ENCODE results near the gene CNTNAP2.
"Not testable (repeated sequence)": the region's sequence is repeated elsewhere in the genome, so short reads cannot be mapped to it uniquely, and the experiment has no call there.

CNTNAP2 gene

DNA sequence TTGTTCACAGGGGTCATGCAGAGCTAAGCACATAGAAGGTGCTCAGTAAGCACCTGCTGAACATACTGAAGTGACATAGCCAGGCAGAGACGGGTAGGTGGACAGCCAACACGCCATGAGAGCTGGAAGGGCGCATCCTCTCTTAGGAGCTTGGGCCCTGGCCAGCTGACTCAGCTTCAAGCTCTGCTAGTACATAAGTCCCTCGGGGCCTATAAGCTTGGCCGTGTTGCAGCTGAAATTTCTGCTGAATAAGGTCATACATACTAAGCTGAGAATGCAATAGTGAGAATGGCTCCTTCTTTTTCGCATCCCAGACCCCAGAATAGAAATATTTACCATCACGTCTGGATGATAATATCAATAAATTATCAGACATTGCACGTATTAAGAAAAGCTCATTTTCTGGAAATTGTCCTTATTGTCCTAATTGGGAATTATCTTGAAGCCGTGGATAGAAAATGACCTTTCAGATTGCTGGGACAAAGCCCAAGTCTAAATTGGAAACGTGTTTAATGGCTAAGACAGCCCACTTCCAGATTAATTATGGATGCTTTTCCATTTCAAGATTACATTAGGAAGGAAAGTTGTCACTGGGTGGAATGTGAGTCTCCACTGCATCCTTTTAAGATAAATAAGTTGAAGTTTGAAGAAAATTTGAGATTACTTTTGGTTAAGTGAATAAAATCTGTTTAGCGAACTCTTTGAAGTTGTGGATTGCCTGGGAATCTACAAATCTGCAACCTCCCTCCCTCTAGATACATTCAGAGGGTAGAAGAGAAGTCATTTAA lies 2186.9 kb downstream of the CNTNAP2 start:
- peak; percentile 63 for DNase-seq

GRCh38 chr7:148304083-148304335 lies 2187.4 kb downstream of the CNTNAP2 start:
- no peak for DNase-seq

DNA sequence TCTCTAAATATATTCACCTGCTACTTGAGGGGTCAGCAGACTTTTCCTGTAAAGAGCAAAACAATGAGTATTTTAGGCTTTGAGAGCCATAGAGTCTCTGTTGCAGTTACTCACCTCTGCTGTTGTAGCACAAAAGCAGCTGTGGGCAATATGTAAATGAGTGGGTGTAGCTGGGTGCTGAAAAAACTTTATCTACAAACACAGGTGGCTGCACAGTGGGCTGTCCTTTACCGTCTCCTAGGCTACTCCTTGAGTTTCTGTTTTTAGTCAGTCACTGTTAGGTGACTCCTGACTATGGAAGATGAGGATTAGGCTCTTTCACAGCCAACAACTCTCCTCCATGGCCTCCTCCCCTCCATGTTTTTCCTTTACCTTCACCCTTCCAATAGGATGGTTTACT lies 2187.9 kb downstream of the CNTNAP2 start:
- no peak for DNase-seq

DNA sequence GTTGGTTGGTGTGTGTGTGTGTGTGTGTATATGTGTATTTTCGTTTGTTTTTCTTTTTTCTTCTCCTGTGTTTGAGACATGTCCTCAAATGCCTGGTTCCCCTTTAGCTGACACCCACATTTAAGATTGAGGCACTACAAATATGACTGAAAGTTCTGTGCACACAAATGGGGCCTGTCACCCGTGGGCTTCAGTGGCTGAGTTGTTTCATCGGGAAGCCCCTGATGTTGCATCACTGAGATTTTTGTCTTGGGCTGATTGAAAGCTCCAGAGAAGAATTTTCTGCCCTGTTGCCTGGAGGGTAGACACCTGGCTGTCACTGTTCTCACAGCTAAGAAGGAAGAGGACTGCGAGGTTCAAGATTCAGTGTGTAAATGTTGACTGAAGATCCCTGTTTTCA lies 2190.2 kb downstream of the CNTNAP2 start:
- no peak for DNase-seq

DNA sequence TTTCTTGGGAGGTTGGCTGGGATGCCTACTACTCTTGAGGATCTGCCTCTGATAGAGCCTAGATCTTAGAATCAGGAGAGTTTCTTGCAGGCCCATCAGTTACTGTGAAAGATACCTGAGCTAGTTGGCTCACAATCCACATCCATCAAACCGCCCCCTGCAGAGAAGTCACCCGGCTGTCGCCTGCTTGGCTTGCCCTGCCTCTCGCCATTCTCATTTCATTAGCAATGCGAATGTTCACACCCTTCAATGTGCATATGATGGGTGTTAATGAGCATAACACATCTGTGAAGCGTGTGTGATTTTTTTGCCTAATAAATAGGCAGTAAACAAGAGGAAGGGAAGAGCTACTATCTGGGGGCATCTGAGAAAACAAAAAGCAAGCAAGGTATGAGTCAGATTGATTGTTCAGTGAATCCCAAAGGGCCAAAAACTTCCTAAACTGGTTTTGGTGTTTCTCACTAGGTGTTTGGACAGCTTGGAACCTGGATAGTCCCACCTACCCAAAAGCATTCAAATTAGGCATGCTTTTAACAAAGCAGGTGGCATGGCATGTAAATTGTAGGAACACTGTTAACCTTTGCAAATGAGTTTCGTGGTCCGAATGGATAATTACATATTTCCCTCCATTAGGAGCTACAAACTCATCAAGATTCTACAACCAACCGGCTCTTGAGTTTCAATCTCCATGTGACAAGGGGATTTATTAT lies 2201.7 kb downstream of the CNTNAP2 start:
- DNase-seq, result no peak

DNA sequence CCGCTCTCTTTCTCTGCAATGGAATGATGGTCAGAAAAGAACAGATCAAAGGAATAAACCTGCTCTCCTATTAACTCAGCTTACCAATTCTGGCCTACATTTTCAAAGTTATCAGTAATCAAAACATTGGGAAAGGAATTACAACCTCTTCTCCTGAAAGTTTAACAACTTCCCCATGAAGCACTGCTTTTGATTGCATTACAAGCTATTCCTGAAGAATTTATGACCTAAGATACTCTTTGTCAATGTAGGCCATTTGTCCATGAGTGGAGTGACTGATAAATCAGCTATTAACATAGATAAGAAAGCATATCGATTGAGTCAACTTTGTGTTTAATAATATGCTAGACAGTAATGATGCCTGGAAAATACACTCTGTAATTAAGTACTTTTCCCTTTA lies 2202.2 kb downstream of the CNTNAP2 start:
- DNase-seq, result no peak

GRCh38 chr7:148319316-148319808 lies 2202.8 kb downstream of the CNTNAP2 start:
- DNase-seq, result no peak

DNA sequence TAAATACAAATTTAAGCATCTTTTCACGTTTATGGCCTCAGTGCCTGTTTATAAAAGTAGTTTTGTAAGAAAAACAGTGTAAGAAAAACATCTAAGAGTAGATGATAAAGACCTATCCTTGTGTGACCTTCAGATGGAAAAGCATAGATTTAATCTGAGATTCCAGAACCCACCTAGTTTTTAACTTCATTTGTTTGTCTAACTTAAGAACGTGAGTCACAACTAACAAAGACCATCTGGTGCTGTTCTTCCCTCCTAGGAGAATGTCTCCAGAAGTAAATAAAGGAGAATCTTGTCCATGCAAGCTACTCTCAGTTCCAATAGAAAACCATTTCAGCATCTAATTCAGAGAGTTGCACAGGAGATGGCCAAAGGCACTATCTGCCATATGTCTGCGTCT lies 2208.6 kb downstream of the CNTNAP2 start:
- no peak for DNase-seq

GRCh38 chr7:148327379-148327778 lies 2210.8 kb downstream of the CNTNAP2 start:
- no peak for DNase-seq

- no peak for DNase-seq
Observed at GRCh38 chr7:148328906-148329305, 2212.3 kb downstream of the CNTNAP2 start.

DNA sequence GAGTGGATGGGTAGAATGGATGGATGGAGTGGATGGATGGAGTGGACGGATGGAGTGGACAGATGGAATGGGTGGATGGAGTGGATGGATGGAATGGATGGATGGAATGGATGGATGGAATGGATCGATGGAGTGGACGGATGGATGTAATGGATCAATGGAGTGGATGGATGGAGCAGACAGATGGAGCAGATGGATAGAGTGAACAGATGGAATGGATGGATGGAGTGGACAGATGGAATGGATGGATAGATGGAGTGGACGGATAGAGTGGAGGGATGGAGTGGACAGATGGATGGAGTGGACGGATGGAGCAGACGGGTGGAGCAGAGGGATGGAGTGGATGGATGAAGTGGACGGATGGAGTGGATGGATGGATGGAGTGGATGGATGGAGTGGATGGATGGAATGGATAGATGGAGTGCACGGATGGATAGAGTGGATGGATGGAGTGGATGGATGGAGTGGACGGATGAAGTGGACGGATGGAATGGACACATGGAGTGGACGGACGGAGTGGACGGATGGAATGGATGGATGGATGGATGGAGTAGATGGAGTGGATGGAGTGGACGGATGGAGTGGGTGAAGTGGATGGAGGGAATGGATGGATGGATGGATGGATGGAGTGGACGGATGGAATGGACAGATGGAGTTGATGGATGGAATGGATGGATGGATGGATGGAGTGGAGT lies 2213.7 kb downstream of the CNTNAP2 start:
- no peak for DNase-seq

DNA sequence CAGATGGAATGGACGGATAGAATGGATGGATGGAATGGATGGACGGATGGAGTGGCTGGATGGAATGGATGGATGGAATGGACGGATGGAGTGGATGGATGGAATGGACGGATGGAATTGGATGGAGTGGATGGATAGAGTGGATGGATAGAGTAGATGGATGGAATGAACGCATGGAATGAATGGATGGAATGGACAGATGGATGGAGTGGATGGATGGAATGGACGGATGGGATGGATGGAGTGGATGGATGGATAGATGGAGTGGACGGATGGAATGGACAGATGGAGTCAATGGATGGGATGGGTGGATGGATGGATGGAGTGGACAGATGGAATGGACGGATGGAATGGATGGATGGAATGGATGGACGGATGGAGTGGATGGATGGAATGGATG lies 2214.2 kb downstream of the CNTNAP2 start:
- DNase-seq, result no peak

- DNase-seq, result not testable (repeated sequence)
Observed at GRCh38 chr7:148331456-148331855, 2214.9 kb downstream of the CNTNAP2 start.

GRCh38 chr7:148332191-148333186 lies 2215.9 kb downstream of the CNTNAP2 start:
- no peak for DNase-seq

GRCh38 chr7:148334441-148334956 lies 2217.9 kb downstream of the CNTNAP2 start:
- no peak for DNase-seq

DNA sequence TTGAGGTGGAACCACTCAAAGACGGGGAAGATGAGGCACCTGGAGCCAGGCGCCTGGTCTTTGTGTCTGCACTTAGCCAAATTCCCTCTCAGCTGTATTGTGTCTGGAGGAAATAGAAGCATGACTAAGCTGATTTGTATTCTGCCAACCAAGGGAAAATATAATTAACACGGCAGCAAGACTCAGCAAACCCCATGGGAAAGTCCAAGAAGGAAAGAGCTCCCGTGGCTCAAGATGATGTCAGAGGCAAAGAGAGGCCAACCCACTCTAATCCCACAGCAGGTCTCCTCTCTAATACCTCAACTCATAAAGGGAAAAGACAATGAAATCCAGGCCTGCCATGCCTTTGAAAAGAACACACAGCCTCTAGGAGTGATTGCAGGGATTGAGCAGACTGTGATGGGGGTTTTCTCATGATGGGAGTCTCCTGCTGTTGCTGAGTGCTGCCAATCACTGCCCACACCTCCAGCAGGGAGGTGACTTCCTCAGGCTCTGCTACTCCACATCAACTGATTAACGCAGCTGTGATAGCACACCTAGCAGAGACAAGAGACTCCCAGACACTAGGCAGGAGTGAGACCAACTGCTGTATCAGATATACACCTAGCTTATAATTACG lies 2218.5 kb downstream of the CNTNAP2 start:
- DNase-seq, result peak; percentile 40

GRCh38 chr7:148335790-148336189 lies 2219.2 kb downstream of the CNTNAP2 start:
- DNase-seq, result no peak

DNA sequence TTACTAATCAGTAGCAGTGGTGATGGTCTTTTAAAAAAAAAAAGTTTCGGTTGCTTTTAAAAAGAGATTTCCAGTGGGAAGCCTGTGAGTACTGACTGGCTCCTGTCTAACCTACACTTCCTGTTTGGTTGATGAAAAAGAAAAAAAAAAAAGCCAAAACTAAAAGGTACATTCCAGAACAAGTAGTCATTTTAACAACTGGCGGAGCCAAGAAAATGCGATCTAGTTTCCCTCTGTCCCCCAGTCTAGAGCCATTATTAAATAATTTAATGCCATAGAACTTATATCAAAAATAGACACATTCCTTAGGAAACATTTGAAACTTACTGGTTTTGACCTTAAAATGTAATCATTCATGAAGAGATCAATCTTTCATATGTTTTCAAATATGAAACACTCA lies 2219.8 kb downstream of the CNTNAP2 start:
- no peak for DNase-seq

DNA sequence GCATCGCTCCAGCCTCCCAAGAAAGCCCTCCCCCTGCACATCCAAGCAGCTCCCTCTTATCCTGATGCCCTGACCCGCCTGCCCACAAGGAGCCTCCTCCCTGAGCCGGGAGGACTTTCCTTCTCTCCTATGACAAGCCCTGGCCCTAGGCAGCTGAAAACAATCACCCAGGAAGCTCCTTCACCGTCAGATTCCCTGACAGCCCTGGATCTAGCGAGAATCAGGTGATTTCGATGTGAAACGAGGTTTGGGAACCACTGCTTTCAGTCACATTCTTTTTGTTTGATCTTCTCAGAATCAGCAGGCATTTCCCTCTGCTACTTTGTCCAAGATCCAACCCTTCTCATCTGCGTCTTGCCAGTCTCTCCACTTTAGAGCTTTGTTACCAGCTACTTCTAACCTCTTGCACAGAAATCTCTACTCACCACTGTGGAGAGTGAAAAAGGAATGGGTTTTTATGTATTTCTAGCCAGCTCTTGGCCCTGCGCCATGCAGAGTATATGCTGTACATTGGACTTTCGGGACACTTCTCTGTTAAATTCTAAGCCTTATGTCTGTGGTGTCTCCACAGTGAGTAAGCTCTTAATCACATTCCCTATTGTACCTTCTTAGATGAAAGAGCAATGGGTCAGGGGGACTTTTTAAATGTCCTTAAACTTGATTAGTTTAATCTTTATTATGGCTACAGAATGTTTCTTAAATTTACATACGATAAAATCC lies 2220.8 kb downstream of the CNTNAP2 start:
- no peak for DNase-seq

DNA sequence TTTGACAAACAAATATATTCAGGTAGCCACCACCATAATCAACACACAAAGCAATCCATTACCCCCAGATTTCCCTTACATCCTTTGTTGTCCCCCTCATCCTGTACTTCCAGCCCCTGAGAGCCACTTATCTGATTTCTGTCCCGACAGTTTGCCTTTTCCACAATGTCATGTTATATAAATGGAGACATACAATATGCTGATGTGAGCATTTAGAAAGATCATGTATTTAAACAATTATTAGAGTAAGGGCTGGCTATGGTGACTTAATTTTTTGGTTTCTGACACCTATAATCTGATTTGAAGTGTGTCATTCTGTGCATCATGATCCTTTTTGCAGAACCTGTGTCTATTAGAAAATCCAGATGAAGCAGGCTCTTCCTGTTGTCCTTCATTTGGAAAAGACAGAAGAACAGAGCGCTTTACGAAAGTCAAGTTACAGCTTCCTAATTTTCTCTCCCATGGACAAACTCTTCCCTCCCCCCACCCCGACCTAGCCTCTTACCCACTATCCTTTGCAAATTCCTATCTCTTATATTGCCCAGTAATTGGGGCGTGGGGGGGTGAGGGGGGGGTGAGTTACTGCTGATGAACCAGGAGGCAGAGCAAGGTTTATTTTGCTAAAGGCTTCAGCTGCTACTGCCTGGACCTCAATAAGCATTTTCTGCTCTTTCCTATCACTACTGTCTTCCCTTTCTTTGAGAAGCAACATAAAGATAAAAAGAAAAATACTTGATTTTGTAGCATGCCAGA lies 2221.6 kb downstream of the CNTNAP2 start:
- no peak for DNase-seq
